NCI-H526 (cell line): ENCODE data around the gene COG3.

ENCODE experiments used
- DNase-seq, 2 experiments: peaks; one replicate each; lab custom pipeline; 2025; lab: John Stamatoyannopoulos, UW

The COG3 gene

DNA sequence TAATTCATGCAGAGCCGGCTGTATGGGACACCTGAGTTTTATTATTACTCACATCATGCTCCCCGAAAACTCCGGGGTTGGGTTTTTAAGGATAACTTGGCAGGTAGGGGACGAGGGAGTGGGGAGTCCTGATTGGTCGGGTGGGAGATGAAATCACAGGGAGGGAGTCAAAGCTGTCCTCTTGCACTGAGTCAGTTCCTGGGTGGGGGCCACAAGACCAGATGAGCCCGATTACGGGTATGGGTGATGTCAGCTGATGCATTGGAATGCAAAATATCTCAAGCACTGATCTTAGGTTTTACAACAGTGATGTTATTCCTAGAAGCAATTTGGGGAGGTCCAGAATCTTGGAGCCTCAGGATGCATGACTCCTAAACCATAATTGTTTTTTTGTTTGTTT, 18.6 kb upstream of the COG3 start:
- DNase-seq: no peak

DNA sequence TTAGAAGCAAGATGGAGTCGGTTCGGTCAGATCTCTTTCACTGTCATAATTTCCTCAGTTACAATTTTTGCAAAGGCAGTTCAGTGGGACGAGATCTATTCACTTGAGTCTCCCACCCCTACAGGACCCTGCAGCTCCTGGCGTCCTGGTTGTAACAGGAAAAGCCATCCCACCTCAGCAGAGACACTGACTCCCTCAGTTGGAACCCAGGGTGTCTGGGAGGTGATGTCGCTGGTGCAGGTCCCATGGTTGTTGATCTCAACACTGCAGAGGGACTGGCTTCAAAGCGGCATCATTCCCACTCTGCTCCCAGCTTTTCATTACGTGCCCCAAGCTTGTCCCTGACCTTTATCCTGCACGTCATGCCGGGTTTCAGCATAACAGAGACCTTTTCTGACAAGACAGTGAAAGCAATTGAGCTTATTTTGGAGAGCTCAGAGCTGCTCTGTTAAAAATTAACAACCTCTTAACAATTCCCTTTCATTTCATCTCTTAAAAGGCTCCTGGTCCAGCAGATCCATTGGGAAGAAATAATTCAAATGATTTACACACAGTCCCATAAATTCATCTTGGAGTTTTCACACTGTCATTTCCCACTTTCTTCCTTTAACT, 17.6 kb upstream of the COG3 start:
- no peak for DNase-seq

DNA sequence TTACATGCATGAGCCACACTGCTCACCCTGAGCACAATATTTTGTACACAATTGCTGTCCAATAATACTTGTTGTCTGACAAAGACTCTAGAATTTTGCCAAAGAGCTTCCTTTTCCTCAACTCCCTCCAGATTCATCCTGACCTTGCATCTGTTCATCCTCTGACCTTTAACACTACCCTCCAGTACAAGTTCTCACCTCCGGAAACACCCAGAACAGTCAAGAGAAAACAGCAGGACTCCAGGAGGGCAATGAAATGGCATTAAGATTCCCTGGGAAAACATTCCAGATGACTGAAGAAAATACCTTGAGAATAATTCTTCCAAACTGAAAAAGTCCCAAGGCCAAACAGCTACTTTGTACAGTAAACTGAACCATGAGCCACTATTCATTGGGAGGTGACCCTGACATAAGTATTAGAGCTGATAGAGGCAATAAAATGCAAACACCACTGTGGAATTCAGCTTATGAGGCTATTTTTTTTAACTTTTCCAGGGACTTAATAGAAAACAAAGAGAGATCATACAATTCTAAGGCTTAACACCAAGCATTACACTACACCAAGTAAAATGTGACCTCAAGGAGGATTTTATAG, 15.7 kb upstream of the COG3 start:
- DNase-seq: no peak

GRCh38 chr13:45451282-45451681, 13.5 kb upstream of the COG3 start:
- DNase-seq: no peak

DNA sequence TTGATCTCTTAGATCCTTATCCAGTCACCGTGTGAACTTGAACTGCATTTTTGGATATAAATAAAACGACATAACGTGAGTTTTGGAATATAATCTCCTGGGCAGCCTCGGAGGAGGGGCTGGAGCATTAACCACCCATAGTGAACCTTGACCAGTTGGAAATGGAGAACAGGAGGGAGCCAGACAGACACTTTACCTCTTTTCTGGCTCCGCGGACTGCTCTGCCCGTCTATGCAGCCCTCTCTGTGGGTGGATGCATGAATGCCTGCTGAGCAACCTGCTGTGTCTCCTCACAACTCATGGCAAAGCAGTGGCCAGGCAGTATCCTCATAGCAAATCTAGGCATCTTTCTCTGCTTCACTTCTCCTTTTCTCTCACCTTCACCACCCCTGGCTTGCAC, 10.5 kb upstream of the COG3 start:
- no peak for DNase-seq

DNA sequence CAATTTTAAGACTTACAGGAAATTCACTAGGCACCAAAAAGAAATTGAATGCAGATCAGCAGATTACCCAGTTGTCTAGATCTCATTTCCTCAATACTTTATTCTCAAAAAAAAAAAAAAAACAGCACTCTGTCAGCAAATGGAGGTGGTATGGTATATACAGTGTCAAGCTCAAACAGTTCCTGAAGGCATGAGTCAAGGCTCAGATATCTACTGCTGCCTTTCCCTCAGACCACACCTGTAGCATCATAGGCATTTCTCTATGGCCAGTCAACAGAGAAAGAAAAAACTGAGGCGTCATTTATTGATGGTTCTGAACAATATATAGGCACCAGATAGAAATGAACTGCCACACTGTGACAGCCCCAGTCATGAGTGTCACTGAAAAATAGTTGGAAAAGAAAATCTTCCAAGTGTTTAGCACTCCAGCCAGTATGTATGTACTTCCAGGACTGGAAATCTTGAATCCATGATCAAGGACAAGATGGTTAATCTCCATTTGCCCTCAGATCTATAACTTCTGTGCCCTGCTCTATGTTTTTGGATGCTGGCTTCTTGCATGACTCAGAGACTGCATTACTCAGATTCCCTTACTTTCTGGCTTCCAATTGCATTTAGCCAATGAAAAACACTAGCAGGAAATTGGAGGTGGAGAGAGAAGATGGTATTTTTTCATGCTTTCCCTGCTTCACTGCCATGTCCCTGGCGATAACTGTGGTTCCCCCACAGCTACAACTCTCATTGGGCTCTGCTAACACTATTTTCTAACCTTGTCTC, 8.4 kb upstream of the COG3 start:
- no peak for DNase-seq

- no peak for DNase-seq
Measured at GRCh38 chr13:45464141-45464686, 525 bp upstream of the COG3 start.

GRCh38 chr13:45466359-45466758, 1.6 kb downstream of the COG3 start:
- DNase-seq: no peak

- DNase-seq: peak; percentile 65 to 70
Measured at GRCh38 chr13:45468635-45469034, 3.9 kb downstream of the COG3 start.

DNA sequence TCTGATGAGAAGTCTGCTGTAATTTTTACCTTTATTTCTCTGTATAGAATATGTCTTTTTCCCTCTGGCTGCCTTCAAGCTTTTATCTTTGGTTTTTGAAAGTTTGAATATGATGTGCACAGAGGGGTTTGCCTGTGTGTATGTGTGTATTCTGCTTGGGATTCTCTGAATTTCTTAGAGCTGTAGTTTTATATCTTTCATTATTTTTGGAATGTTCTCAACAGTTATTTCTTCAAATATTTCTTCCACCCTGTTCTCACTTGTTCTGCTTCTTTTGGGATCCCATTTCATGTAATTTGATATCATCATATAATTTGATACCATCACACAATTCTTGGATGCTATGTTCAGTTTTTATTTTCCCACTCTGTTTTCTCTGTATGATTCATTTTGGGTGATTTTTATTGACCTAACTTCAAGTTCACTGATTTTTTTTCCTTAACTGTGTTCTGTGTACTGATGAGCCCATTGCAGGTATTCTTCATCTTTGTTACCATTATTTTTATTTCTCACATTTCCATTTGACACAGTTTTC, 7.5 kb downstream of the COG3 start:
- DNase-seq: no peak

GRCh38 chr13:45473627-45474026, 8.9 kb downstream of the COG3 start:
- DNase-seq: peak; percentile 3 to 29

- no peak for DNase-seq
Measured at GRCh38 chr13:45474584-45475454, 10.1 kb downstream of the COG3 start.

GRCh38 chr13:45479661-45480060, 14.9 kb downstream of the COG3 start:
- DNase-seq: no peak

- DNase-seq: no peak
Measured at GRCh38 chr13:45481688-45482087, 16.9 kb downstream of the COG3 start.

DNA sequence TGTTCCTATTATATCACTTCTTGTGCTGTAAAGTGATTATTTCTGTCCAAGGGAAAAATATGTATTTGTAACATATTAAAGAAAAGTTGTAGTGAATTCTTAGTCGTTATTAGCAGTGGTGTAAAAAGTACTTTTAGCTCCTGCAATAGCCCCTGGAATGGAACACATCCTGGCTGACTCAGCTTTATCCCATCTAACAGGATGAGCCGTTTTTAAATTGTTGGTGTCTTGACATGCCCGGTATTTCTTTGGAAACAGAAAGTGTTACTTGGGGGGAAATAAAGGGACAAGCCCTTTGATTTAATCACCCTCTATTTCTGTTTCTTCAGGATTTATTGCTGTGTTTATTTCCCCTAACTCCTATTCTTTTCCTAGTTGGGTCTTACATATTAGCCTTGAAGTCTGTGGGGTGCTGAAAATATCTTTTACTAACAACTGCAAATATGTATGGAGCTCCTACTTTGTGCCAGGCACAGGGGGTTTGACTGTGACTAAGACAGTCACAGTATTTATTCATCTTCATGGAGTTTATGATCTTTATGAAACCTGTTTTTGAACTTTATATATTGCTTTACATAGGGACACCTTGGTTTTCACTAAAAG, 17.9 kb downstream of the COG3 start:
- no peak for DNase-seq

DNA sequence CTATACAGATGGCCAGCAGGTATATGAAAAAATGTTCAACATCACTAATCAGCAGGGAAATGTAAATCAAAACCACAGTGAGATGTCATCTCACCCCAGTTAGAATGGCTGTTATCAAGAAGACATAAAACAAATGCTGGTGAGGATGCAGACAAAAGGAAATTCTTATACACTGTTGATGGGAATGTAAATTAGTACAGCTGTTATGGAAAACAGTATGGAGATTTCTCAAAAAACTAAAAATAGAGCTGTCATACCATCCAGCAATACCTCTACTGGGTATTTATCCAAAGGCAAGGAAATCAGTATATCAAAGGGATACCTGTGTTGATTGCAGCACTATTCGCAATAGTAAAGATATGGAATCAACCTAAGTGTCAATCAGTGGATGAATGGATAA, 22.9 kb downstream of the COG3 start:
- peak; percentile 62 for DNase-seq

DNA sequence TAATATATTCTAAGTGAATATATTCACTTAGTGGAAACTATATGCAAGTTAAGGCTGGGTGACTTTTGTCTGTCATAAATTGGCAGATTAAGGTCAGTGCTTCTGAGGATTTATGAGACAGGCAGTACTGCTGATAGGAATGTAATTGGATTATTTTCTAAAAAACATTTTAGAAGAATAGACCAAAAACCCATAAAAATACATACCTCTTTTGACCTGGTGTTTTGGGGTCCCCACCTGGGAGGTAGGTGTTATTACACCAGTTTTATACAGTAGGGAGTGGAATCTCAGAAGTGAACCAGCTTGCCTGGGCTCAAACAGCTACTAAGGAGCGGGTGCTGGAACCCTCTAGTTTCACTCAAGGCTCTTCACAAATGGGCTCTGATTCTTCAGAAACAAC, 25.3 kb downstream of the COG3 start:
- DNase-seq: peak; percentile 9 to 19

- no peak for DNase-seq
Measured at GRCh38 chr13:45492538-45492937, 27.8 kb downstream of the COG3 start.

DNA sequence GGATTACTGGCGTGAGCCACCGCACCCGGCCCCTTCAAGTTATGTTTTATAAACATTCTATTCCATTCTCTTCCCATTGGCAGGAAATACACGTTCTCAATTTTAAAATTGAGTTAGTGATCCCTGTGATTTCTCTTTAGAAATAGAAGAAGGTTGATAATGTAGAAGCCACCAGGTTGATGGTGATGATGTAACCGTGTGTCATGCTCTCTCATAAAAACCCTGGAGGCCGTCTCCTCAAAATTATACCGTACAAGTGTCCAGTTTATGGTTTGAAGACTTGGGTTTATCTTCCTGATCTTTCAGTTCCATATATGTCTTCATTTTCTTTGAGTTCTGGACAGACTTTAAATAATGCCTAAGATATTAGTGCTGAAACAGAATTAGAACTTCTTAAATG, 32.2 kb downstream of the COG3 start:
- DNase-seq: no peak

DNA sequence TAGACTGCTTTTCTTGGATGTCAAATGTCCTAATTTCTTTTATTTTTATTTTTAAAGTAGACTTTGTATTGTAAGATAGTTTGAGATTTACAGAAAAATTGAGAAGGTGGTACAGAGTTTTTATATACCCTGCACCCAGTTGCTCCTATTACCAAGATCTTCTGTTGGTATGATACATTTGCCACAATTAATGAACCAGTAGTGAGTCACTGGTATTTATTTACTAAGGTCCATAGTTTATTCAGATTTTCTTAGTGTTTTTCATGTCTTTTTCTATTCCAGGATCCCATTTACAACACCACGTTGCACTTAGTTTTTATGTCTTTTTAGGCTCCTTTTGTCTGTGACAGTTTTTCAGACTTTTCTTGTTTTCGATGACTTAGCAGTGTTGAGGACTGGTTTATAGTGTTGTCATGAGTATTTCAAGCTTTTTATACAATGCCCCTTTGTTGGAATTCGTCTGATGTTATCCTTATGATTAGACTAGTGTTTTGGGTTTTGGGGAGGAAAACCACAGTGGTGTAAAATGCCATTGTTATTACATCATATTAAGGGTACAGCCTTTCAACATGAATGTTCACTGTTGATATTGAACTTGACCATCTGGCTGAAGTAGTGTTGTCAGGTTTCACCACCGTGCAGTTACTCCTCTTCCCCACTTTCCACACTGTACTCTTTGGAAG, 35.9 kb downstream of the COG3 start:
- DNase-seq: no peak

DNA sequence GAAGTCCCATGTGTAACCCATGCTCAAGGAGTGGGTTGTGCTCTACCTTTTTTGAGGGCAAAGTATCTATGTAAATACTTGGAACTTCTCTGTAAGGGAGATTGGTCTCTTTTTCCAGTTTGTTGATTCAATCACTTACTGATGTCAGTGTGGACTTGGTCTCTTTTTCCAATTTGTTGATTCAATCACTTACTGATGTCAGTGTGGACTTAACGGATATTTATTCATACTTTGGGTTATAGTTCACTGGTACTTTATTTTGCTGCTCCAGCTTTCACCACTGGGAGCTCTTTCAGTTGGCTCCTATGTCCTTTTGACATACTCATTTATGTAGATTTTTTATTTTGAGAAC, 36.4 kb downstream of the COG3 start:
- DNase-seq: no peak
